Dermis blood vessel endothelial cell (primary cell): Measurements from ENCODE around the gene IL36RN. TPM values are rescaled to one million over a fixed set of nuclear protein-coding genes. Genes with fewer than 3 reads are reported as not detected.
"Not testable (repeated sequence)": the region's sequence is repeated elsewhere in the genome, so short reads cannot be mapped to it uniquely, and the experiment has no call there.

ENCODE experiments used
- DNase-seq: peaks from one replicate; pipeline ENCODE4 v3.0.0; 2010
- total RNA-seq: library from RNA; depleted of rRNA; stranded (reverse); fragments of >200 nt; gene quantifications from 2 replicates; pipeline ENCODE4 v1.2.3, GENCODE V29; 2014

Gene IL36RN
- total RNA-seq, 1 donor from 2014 or later: not detected

DNA sequence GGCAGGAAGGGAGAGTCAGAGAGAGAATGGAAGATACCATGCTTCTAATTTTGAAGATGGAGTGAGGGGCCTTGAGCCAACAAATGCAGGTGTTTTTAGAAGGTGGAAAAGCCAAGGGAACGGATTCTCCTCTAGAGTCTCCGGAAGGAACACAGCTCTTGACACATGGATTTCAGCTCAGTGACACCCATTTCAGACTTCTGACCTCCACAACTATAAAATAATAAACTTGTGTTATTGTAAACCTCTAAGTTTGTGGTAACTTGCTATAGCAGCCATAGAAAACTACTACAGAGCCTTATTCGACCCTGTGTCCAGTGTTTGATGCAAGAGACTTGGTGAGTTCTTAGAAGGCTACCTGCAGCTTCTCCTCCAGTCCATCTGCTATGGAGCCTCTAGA lies 16.6 kb downstream of the IL36RN start:
- DNase-seq: no peak

DNA sequence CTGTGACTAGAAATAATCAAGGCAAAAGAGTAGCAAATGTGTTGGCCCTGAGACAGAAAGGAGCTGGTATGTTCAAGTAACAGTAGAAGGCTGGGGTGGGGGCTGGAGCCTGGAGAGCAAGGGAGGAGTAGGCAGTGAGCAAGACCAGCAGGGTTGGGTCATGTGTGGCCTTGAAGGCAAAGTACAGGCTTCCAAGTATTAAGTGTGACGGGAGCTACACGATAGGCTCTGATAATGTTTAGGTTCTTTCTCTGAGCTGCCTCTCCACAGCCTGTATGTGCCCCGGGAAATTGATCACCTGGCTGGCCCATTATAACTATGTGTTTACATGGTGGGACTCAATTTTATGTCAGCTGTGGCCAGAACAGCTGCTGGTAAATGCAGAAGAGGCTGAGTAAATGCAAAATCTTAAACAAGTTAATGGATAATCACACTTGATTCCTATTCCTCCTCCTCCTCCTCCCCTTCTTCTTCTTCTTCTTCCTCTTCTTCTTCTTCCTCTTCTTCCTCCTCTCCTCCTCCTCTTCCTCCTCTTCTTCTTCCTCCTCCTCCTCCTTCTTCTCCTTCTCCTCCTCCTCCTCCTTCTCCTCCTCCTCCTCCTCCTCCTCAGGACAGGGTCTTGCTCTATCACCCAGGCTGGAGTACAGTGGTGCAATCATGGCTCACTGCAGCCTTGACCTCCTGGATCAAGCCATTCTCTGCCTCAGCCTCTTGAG lies 18.1 kb downstream of the IL36RN start:
- DNase-seq: no peak

DNA sequence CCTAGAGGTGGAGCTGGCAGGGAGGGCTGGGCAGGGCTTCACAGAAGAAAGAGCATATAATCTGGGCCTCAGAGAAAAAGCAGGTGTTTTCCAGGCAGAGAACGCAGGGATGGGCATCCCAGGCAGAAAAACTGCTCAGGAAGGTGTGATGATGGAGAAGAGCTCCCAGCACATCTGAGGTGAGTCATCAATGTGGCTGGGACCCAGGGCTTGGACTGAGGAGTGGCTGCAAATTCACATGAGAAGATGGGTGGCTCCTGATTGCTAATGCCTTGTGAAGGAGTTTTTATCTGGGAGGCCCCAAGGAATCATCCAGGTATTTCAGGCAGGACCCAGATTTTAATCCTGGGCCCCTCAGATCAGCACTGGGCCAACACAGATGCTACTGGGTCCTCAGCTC lies 18.9 kb downstream of the IL36RN start:
- no peak for DNase-seq

DNA sequence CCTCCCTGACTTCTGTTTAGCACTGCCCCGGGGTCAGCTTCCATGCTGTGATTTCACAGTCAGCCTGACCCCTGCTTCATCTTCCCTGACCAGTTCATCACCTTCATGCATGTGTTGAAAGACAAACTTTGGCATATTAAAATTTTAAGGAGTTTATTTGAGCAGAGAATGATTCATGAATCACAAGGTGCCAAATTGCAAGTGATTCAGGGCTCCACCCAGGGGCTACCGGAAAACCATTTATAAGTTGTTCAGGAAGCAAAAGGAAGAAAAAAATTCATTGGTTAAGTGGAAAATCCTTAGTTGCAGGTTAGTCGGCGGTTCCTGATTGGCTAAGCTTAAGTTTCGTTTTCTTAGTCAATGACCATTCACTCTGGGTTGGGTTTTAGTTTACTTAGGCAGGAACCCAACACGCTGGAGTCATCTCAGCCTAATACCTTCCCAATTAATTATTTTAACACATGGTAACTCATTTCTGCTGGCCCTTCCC lies 19.4 kb downstream of the IL36RN start:
- DNase-seq: peak; percentile 5

DNA sequence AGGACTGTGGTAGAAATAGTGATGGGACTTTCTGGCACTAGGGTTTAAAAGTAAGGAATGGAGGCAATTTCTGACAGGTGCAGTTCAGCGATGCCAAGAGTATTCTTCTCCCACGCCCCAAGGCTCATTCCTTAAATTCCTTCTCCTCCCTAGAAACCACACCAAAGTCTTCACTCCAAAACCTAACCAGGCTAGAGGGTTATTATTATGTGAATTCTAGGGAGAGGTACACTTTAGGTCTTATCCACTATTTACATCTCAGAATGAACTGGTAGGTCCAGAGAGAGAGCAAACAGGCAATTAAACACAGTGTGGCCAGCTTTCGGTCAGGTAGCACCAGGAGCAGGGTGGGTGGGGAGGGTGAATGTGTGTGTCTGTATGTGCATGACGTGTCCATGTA lies 20.1 kb downstream of the IL36RN start:
- DNase-seq: no peak

DNA sequence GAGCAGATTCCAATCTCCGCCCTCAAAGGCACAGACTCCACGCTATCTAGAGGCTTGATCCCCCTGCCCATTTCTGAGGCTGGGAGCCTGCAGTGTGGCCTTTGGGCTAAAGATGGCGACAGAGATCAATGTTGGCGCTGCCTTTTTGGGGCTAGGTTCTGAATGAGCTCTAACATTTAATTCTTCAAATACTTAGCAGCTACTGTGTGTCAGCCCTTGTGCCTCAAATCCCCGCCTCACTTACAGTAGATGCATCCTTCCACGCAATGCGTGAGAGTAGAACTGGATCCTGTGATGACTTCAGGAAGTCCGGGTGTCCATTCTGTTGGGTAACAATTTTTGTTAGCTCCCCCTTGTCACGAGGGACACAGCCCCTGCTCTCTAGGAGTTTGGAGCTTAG lies 21.1 kb downstream of the IL36RN start:
- peak; percentile 39 for DNase-seq

DNA sequence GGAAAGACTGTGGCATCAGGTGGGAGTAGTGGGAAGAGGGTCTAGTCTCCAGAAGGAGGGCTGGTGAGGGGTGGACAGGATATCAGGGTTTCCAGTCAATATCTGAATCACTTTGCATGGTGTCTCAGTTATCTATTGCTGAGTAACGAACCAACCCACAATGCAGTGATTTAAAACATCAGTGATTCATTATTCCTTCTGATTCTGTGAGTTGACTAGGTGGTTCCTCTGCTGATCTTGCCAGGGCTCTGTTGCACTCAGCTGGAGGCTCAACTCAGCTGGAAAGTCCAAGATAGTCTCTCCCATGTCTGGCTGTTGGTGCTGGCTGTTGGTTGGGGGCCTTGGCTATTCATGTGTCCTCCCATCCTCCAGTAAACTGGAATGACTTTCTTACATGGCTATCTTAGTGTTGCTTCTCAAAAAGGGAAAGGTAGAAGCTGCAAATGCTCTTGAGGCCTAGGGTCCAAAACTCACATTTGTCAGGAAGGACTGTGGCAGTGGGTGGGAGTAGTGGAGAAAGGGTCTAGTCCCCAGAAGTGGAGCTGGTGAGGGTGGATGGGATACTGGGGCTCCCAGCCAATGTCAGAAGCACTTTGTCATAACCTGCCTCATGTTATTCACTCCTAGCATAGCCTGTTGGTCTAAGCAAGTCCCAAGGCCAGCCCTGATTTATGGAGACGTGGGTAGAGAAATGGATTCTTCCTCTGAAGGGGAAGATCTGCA lies 22.7 kb downstream of the IL36RN start:
- DNase-seq: no peak

DNA sequence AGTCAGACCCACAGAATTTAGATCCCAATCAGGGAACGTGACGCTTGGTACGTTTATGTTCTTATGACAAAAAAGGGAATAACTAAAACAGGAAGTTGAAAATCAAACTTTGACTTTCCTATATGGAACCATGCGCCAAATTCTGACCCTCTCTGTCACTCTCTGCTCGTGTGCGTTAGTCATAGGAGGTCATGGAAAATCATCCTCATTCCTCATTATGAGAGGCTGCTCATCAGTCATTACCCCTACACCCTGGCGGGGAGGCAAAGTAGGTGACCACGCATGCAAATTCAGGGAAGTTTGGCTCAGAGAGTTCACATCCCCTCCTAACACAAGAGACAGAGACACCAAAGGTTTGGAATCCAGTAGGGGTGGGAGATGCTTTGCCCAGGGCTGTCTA lies 24.3 kb downstream of the IL36RN start:
- DNase-seq: no peak

DNA sequence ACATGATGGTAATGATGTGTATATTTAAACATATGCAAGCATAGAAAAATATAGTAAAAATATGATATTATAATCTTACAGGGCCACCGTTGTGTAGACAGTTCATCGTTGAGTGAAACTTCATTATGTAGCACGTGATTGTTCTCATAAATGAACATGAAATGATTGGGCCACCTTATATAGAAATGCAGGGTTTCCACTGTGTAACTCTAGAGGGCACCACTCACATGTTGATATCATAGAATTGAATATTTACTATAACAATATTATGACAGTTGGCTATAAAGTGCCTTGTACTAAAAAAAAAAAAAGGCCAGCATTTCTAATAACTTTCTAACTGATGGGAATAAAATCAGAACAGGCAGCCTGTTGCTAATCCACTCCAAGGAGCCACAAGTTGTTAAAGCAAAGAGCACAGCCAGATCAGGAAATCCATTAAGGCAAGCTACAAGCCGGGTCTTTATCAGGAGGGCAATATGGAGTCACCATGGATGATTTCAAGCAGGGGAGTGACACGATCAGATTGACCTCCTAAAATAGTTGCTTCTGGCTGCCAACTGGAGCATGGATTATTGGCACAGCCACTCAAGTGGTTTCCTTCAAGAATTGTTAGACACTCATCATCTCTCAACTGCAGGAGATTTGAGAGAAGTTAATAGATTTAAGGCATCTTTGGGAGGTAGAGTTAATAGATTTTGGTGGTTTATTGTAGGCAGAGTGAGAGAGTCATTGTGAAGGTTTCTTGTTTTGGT lies 25.4 kb downstream of the IL36RN start:
- peak; percentile 30 for DNase-seq

DNA sequence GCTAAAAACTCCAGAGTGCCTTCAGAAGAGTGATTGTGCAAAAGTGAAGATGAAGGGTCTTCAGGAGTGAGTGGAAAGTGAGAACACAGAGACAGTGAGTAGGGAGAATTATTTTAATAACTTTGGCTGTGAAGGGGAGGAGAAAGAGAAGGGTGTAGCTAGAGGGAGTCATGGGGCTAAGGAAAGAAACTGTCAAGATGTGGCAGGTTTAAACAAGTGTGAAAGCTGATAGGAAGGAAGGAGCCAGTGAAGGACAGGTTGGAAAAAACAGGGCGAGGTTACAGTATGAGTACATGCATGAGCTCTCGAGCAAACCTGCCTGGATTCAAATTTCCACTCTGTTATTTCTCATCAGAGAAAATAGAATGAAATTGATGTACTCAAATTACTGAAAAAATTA lies 26.5 kb downstream of the IL36RN start:
- no peak for DNase-seq

DNA sequence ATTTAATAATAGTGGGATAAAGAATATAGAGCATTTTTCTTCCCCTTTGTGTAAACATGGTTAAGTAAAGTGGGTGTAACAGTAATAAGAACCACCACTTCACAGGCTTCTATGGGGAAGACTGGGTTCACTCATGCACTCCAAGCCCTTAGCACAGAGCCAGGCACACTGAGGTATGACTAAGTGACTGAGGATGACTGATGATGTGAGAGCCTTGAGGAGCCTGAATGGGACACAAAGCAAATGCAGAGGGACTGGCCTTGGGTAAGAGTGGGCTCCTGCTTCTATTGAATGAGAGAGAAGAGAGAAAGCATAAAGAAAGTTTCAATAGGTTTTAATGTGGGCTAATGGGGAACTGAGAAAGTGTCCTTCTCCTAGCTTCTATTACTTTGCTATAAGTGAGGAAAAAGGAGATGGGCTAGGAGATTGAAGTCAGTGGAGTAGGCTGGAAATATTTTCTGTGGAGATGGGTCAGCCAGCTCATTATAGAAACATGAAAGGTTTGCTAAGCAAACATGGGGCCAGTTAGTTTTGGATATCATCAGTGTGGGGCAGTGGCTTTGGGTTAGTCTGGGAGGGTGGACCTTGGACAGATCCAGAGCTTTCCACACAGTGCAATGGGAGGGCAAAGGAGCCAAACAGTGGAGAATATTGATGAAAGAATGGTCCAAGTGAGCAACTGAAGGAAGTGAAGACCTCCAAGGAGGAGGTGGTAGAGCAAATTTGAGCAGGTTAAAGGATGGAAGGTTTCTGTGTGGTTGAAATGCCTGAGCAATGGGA lies 29.4 kb downstream of the IL36RN start:
- no peak for DNase-seq

DNA sequence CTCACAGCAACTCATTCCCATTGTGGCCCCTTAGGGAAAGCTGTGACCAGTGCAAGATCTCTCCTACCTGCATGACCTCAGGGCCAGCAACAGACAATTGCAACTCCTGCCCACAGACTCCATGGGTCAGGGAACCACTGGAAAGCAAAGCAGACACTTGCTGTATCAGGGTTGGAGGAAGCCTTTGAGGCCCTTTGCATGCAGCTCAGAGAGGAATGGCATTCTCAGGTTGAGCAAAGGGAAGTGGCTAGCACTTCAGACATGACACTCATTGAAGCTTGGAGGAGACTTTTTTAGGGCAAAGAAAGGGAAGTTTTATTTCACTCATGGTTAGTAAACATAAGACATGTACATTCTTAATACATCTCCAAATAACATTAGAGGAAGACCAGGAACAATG lies 30.9 kb downstream of the IL36RN start:
- DNase-seq: no peak

DNA sequence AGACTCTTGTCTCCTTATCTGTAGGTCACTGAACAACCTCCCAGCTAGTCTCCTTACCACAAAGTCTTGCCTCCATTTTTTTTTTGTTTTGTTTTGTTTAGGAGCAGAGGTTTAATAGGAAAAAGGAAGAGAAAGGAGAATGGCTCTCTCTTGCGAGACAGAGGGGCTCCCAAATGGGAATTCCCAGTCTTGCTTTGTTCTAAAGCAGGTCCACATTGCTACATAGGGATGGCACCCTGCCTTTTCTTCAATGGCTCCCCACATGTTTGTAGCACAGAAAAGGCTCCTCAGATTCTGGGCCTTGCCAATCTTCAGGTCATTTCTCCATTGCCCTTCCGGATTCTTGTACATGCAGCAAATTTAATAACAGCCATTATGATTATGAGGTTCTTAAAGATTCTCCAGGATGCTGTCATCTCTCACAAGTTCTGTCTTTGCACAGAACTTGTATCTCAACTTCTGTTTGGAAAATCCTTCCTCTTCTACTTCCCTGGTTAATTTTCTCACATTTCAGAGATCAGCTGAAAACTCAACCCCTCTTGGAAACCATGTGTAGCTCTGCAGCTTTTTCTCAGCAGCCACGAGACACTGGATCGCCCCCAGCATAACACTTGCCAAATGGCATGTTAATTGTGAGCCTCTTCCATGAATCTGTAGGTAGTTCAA lies 32.4 kb downstream of the IL36RN start:
- DNase-seq: no peak

DNA sequence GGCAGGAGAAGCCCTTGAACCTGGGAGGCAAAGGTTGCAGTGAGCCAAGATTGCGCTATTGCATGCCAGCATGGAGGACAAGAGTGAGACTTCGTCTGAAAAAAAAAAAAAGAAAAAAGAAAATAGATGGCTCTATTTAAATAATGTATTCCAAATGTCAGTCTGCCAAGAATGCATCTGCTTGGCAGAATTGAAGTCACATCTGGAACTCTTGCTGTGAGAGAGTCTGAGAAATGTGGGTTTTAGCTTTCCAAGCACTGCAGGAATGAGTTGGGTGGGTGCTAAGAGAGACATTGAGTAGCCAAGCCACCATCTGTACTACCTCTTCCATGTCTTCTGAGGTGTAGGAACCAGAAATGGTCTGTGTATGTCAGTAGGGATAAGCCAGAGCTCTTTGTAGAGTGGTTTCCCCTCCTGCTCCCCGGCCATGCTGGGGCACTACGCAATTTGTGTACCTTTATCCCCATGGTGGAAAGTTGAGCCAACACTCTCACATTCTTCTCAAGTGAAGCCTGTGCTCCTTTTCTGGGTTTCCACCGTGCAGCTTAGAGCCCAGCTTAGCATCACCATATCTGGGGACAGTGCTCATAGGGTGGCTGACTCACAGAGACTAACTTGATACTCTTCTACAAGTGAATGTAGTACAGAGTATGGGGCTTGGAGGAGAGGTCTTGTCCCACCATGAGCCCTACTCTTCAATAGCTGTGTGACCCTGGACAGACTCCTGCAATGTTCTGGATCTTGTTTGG lies 34.0 kb downstream of the IL36RN start:
- no peak for DNase-seq

DNA sequence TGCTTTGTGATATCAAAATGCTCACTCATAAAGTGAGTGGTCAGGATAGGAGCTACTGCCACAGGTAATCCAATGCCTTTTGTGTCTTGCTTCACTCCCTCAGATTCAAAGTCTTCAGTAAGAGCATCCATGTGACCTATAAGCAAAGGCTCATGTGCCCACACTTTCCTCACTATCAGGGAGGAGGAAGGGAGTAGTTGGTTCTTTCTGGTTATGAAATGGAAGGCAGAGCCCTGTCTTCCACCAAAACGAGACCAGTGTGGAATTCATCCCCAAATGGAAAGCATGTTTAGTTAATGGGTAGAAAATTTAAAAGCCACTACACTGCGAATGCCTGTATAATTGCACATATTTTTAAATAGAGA lies 34.6 kb downstream of the IL36RN start:
- no peak for DNase-seq

DNA sequence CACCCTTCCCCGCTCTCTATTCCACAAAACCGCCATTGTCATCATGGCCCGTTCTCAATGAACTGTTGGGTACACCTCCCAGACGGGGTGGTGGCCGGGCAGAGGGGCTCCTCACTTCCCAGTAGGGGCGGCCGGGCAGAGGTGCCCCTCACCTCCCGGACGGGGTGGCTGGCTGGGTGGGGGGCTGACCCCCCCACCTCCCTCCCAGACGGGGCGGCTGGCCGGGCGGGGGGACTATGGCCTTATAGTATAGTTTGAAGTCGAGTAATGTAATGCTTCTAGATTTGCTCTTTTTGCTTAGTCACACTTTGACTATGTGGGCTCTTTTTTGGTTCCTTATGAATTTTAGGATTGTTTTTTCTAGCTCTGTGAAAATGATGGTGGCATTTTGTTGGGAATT lies 37.3 kb downstream of the IL36RN start:
- not testable (repeated sequence) for DNase-seq

DNA sequence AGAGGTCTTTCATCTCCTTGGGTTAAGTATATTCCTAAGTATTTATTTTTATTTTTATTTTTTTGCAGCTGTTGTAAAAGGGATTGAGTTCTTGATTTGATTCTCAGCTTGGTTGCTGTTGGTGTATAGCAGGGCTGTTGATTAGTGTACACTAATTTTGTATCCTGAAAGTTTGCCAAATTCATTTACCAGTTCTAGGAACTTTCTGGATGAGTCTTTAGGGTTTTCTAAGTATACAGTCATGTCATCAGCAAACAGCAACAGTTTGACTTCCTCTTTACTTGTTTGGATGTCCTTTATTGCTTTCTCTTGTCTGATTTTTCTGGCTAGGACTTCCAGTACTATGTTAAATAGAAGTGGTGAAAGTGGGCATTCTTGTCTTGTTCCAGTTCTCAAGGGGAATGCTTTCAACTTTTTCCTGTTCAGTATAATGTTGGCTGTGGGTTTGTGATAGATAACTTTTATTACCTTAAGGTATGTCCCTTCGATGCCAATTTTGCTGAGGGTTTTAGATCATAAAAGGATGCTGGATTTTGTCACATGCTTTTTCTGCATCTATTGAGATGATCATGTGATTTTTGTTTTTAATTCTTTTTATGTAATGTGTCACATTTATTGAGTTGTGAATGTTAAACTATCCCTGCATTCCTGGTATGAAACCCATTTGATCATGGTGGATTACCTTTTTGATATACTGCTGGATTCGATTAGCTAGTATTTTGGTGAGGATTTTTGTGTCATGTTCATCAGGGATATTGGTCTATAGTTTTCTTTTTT lies 38.0 kb downstream of the IL36RN start:
- not testable (repeated sequence) for DNase-seq

DNA sequence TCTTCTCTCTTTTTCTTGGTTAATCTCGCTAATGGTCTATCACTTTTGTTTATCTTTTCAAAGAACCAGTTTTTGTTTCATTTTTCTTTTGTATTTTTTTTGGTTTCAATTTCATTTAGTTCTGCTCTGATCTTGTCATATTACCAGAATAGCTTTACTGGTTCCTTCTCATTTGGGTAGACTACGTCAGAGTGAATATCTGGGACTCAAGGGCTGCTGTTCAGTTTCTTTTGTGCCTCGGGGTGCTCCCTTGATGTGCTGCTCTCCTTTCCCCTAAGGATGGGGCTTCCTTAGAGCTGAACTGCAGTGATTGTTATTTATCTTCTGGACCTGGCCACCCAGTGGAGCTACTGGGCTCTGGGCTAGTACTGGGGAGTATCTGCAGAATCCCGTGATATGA lies 39.0 kb downstream of the IL36RN start:
- DNase-seq: no peak

DNA sequence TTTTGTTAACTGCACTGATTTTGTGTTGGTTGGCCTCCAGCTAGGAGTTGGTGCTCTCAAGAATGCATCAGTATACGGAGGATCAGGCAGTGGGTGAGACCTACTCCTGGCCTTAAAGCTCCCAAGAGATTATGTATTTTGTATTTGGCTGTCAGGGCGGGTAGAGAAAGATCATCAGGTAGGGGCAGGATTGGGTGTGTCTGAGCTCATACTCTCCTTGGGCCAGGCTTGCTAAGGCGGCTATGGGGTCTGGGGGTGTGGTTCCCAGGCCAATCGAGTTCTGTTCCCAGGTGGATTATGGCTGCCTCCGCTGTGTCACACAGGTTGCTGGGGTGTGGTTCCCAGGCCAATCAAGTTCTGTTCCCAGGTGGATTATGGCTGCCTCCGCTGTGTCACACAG lies 39.5 kb downstream of the IL36RN start:
- no peak for DNase-seq

DNA sequence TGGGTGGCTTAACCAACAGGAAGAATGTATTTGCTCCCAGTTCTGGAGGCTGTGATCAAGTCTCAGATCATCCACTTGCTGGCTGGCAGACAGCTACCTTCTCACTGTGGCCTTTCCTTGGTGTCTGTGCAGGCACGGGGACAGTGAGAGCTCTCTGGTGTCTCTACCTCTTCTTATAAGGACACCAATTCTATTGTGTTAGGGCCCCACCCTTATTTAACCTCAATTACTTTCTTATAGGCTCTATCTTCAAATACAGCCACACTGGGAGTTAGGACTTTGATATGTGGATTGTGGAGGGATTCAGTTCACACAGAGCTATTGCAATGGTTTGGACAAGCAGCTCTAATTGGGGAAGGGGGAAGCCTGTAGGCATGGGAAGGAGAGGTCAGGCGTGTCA lies 43.1 kb downstream of the IL36RN start:
- no peak for DNase-seq

DNA sequence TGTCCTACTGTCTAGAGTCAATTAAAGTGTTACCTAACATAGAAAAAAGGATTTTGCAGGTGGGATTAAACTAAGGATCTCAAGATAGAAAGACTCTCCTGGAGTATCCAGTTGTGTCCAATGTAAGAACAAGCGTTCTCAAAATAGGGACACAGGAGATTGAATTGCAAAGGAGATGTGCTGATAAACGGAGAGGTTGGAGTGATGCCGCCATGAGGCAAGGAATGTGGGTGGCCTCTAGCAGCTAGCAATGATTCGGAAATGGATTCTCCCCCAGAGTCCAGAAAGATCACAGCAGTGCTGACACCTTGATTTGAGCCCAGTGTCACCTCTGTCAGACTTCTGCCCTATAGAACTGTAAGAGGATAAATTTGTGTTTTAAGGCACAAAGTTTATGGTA lies 44.3 kb downstream of the IL36RN start:
- no peak for DNase-seq
